HEK293T (cell line): ENCODE results near the gene CDH20.

Source experiments
- CTCF ChIA-PET: fragments of 350-600 bp; formaldehyde crosslinking; extraction: SDS; loops from one replicate; lab custom pipeline; 2021; ENCODE audit warnings: antibody characterized with exemption, inconsistent platforms; lab: Yijun Ruan, JAX
- POLR2A ChIA-PET: fragments of 350-600 bp; formaldehyde crosslinking; extraction: SDS; loops from one replicate; lab custom pipeline; 2020; ENCODE audit warnings: antibody characterized with exemption, inconsistent platforms; lab: Yijun Ruan, JAX
- DNase-seq: peaks from one replicate; pipeline ENCODE4 v3.0.0; 2012; ENCODE audit warnings: mixed read lengths; ENCODE audit errors: extremely low spot score
- ARNT ChIP-seq: fragments of 450-650 bp; IDR thresholded peaks from 2 replicates; pipeline ENCODE4 v1.6.1; 2017; ENCODE audit warnings: mild to moderate bottlenecking
- BHLHE40 ChIP-seq: fragments of 450-650 bp; IDR thresholded peaks from 2 replicates; pipeline ENCODE4 v1.6.1; 2016; ENCODE audit warnings: mild to moderate bottlenecking, moderate library complexity, borderline replicate concordance
- CTBP1 ChIP-seq: fragments of 450-650 bp; IDR thresholded peaks from 2 replicates; pipeline ENCODE4 v1.6.1; 2016; ENCODE audit warnings: borderline replicate concordance
- ELF4 ChIP-seq: fragments of 450-650 bp; IDR thresholded peaks from 2 replicates; pipeline ENCODE4 v1.6.1; 2017; ENCODE audit warnings: antibody characterized with exemption
- FOXA1 ChIP-seq: fragments of 450-650 bp; IDR thresholded peaks from 2 replicates; pipeline ENCODE4 v1.6.1; 2016; ENCODE audit warnings: mild to moderate bottlenecking
- FOXK2 ChIP-seq: fragments of 450-650 bp; IDR thresholded peaks from 2 replicates; pipeline ENCODE4 v1.6.1; 2016; ENCODE audit warnings: mild to moderate bottlenecking
- FOXM1 ChIP-seq: fragments of 450-650 bp; IDR thresholded peaks from 2 replicates; pipeline ENCODE4 v1.6.1; 2017; ENCODE audit warnings: mild to moderate bottlenecking, borderline replicate concordance
- HDGF ChIP-seq: fragments of 450-650 bp; IDR thresholded peaks from 2 replicates; pipeline ENCODE4 v1.6.1; 2017; ENCODE audit warnings: antibody characterized with exemption, borderline replicate concordance
- L3MBTL2 ChIP-seq: fragments of 450-650 bp; conservative IDR thresholded peaks from 2 replicates; pipeline ENCODE4 v1.6.1; 2016; ENCODE audit warnings: mild to moderate bottlenecking
- LEF1 ChIP-seq: fragments of 450-650 bp; IDR thresholded peaks from 2 replicates; pipeline ENCODE4 v1.6.1; 2017; ENCODE audit warnings: mild to moderate bottlenecking, borderline replicate concordance
- NFRKB ChIP-seq: fragments of 450-650 bp; IDR thresholded peaks from 2 replicates; pipeline ENCODE4 v1.6.1; 2016; ENCODE audit warnings: mild to moderate bottlenecking, moderate library complexity
- SP1 ChIP-seq: fragments of 450-650 bp; IDR thresholded peaks from 2 replicates; pipeline ENCODE4 v1.6.1; 2017
- SUZ12 ChIP-seq: fragments of 450-650 bp; IDR thresholded peaks from 2 replicates; pipeline ENCODE4 v1.6.1; 2016; ENCODE audit warnings: mild to moderate bottlenecking
- TARDBP ChIP-seq: fragments of 450-650 bp; IDR thresholded peaks from 2 replicates; pipeline ENCODE4 v1.6.1; 2016
- ZNF384 ChIP-seq: fragments of 450-650 bp; IDR thresholded peaks from 2 replicates; pipeline ENCODE4 v1.6.1; 2016
- TF ChIP-seq, protein P1 (sequence below): fragments of 450-650 bp; IDR thresholded peaks from 2 replicates; pipeline ENCODE4 v1.6.1; 2016

The CDH20 gene

DNA sequence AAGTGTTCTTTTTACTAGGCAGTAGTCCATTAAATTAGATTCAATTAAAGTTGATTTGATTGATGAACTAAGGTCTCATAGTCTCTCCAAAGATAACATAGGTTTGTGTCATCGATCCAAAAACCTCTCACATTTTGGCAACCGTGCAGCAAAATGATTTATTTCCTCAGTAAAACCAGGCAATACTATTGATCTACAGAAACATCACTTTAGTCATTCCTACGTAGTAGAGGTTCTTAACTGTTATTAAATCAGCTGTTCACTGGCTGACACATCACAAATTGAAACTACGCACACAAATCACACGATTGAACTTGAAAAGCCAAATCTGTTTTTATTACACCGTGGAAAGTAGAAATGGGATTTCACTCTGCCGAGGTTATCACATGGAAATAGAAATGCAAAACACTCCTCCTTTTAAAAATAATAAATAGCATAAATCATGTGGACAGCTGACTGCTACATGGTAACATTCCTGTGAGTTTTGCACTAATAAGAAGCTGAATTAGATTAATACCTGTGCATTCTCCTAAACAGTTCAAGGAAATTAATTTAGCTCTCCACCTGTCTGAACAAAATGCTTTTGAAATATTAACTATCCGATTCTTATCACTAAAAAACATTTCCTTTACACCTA is 262.5 kb downstream of the CDH20 start:
- no peak for DNase-seq
- POLR2A ChIA-PET: no interaction called here
- CTCF ChIA-PET: no interaction called here
- TF ChIP-seq FOXK2: no peak
- no peak for TF ChIP-seq ZNF384
- no peak for TF ChIP-seq ARNT
- no peak for TF ChIP-seq BHLHE40
- TF ChIP-seq NFRKB: no peak
- no peak for TF ChIP-seq FOXA1
- no peak for TF ChIP-seq L3MBTL2
- no peak for TF ChIP-seq TARDBP
- TF ChIP-seq CTBP1: no peak
- TF ChIP-seq SP1: no peak
- TF ChIP-seq FOXM1: no peak
- no peak for TF ChIP-seq LEF1
- TF ChIP-seq, protein P1, sequence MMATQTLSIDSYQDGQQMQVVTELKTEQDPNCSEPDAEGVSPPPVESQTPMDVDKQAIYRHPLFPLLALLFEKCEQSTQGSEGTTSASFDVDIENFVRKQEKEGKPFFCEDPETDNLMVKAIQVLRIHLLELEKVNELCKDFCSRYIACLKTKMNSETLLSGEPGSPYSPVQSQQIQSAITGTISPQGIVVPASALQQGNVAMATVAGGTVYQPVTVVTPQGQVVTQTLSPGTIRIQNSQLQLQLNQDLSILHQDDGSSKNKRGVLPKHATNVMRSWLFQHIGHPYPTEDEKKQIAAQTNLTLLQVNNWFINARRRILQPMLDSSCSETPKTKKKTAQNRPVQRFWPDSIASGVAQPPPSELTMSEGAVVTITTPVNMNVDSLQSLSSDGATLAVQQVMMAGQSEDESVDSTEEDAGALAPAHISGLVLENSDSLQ: no peak; the same call in none of the 2 replicates
- TF ChIP-seq SUZ12: no peak
- no peak for TF ChIP-seq HDGF
- no peak for TF ChIP-seq ELF4

DNA sequence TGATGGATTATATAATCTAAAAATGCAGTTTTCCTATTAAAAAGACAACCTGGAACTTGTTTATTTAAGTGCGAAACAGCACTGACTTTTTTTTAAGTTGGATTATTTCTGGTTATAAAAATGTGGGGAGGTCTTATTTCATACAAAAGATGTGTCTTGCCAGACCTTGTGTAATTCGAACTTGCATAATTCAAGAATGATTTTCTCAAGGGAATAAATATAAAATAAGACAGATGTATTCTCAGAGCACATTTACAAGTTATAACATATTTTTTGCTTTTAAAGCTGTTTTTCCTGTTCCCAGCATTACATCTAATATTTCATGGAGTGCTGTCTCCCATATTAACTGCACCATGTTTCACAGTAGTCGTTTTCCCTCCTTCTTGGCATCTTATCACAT is 263.1 kb downstream of the CDH20 start:
- CTCF ChIA-PET: no interaction called here
- no peak for TF ChIP-seq ZNF384
- no peak for TF ChIP-seq L3MBTL2
- TF ChIP-seq FOXM1: no peak
- POLR2A ChIA-PET: no interaction called here
- no peak for DNase-seq

DNA sequence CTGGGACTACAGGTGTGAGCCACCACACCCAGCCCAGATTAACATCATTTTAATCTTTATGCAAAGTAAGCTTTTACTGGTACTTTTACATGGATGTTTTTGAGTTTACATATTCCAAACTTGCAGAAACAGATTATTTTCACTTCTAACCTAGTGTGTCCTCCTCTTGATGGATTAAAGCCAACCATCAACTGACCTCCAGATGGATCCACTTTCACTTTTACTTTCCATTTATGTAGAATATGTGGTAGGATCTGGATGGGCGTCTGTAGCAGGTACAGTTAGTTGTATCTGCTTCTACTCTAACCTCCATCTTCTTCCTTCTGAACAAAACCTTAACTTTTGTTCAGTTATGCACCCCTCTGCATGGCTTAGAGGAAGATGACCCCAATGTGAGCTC is 264.1 kb downstream of the CDH20 start:
- ChIA-PET CTCF (no interaction called here), POLR2A (no interaction called here)
- no peak for DNase-seq
- no peak for TF ChIP-seq FOXA1
- TF ChIP-seq FOXK2: no peak
- TF ChIP-seq BHLHE40: no peak
- TF ChIP-seq, protein P1: no peak
- no peak for TF ChIP-seq HDGF
- TF ChIP-seq CTBP1: no peak
- TF ChIP-seq LEF1: no peak
- no peak for TF ChIP-seq NFRKB
- no peak for TF ChIP-seq ARNT
- TF ChIP-seq TARDBP: no peak
- no peak for TF ChIP-seq SP1
- TF ChIP-seq L3MBTL2: no peak
- no peak for TF ChIP-seq ELF4
- TF ChIP-seq ZNF384: no peak
- TF ChIP-seq FOXM1: no peak
- TF ChIP-seq SUZ12: no peak

DNA sequence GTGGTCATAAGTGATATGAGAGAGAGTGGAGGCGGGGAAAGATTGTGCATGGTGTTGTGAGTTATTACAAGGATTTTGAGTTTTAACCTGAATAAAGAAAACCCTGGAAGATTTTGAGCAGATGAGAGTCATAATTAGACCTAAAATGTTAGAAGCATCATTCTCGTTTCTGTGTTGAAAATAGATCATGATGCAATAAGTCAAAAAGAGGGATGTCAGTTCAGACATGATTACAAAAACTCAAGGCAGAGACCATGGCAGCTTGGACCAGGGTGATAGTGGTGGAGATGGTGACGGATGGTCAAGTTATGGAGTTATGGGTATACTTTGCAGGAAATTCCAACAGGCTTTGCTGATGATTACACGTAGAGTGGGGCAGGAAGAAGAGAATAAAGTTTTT is 267.2 kb downstream of the CDH20 start:
- TF ChIP-seq CTBP1 (no peak), SUZ12 (no peak), ELF4 (no peak), NFRKB (no peak), FOXM1 (no peak)
- ChIA-PET POLR2A (no interaction called here), CTCF (no interaction called here)
- DNase-seq: no peak

DNA sequence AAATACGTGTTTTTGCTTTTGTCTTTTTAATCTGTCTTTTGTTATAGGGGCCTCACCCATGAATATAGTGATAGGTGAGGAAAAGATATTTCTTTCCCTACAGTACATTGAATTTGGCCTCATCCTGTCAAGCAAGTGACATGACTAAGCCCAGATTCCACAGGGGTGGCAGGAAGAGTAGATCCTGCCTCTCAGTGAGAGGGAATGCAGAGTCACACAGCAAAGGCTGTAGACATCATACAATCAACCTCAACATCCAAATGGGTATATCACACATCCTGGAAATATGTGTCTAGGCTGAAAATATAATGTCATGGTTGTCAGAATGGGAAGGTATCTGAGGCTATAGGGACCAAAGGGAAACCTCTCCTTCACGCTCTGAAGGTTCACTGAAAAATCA is 269.6 kb downstream of the CDH20 start:
- POLR2A ChIA-PET: no interaction called here
- no peak for DNase-seq
- CTCF ChIA-PET: no interaction called here
- no peak for TF ChIP-seq ELF4
- TF ChIP-seq HDGF: no peak
- TF ChIP-seq FOXK2: no peak
- no peak for TF ChIP-seq L3MBTL2
- TF ChIP-seq NFRKB: no peak
- TF ChIP-seq ARNT: no peak
- TF ChIP-seq ZNF384: no peak
- no peak for TF ChIP-seq LEF1
- no peak for TF ChIP-seq SP1
- TF ChIP-seq FOXM1: no peak
- TF ChIP-seq FOXA1: no peak
- TF ChIP-seq CTBP1: no peak
- TF ChIP-seq TARDBP: no peak
- no peak for TF ChIP-seq BHLHE40
- TF ChIP-seq, protein P1: no peak
- TF ChIP-seq SUZ12: no peak
